Measurements from ENCODE around the gene RBM5.

RBM5 gene

DNA sequence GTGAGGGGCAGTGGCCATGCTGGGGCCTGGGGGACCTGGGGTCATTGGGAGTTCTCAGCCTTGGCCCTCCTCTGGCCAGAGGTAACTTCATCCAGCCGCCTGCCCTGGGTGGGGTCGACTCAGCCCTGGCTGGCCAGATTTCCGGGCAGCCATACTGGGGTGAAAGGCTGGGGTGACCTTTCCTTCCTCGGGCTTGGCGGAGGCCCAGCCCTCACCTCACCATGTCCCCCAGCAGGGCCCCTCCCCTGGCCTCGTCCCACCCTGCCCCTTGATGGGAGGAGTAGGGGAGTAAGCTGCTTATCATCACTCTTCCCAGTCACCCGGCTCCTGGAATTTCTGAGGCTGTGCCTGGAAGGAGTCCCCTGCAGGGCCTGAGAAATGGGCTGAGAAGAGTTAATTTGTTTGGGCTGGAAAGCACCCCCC is 71.9 kb downstream of the RBM5 start:
- DNase-seq (ENCODE audit: low read depth): no peak

GRCh38 chr3:50161320-50161719 is 72.6 kb downstream of the RBM5 start:
- no peak for DNase-seq (ENCODE audit: low read depth)

- no peak for DNase-seq (ENCODE audit: low read depth)
Observed at GRCh38 chr3:50162034-50162883, 73.5 kb downstream of the RBM5 start.

DNA sequence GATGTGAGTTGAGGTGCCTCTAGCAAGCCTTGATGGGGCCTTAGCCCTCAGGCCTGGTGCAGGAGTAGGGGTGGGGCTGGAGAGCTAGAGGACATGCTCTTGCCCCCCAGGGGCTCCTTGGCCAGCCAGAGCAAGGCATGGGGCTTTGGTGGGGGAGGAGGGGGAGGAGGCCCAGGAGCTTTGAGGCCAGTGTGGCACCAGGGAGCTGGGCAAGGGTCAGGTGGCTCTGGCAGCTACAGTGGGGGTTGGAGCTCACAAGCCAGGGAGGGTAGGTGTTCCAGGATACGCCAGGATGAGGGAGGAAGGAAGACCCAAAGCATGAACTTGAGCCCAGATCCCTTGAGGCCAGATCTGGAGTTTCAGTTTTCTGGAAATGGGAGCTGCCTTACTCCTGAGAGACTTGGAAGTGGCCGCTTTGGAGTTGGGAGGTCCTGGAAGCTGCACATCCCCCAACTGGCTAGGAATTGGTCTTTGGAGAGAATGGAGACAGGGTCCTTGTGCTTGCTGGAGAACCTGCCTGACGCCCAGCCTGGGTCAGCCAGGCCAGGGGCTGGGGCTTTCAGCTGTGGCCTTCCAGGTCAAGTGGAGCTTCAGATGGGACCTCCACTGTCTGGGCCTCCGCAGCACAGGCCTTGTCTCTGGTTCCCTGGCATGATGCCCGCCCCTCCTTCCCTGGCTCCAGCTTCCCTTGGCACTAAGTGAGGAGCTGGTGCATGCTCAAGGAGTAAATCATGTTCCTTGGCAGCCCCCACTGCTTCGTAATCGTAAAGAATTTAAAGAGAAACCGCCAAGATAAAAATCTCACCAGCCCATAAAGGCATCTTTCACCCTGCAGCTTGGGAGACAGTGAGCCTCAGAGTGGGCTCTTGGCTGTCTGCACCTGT is 75.1 kb downstream of the RBM5 start:
- peak; percentile 85 for DNase-seq (ENCODE audit: low read depth)

- DNase-seq (ENCODE audit: low read depth): no peak
Observed at GRCh38 chr3:50164481-50164880, 75.8 kb downstream of the RBM5 start.

DNA sequence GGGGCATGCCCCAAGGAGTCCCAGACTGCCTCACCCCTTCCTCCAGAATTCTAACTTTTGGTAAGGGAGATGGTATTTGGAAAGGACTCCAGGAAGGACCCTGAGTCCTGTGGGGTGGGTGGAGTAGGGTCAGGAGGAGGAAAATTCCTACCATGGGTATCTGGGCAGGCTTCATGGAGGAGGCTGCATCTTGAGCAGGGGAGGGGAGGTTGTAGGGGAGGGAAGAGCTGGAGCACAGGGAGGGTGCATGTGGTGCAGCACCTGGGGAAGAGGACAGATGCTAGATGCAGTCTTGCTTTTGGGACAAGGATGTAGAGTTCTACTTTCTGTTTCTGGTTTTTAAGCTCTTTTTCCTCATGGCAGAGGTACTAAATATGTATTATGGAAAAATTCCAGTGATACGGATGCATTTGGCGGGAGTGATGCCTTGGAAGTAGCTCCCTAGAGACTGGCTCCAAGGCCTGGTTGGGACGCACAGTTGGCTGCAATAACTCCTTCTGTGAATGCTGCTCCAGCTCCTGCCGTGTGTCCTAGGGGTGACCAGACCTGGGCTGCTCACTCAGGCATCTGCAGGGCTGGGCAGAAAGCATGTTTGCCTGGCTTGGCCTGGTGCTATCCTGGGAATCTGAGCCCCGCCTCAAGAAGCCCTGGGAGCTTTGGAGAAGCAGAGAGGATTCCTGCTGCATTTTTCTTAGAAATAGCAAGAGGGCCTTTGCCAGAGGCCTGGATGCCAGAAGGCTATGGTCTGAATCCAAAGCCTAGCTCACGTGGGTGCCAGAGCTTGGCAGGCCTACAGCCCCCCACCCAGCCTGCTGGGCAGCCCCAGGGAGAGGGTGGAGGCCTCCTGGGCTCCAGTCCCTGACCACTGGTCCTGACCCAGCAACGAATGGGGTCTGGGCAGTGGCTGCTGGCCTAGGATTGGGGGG is 76.5 kb downstream of the RBM5 start:
- DNase-seq (ENCODE audit: low read depth): no peak

DNA sequence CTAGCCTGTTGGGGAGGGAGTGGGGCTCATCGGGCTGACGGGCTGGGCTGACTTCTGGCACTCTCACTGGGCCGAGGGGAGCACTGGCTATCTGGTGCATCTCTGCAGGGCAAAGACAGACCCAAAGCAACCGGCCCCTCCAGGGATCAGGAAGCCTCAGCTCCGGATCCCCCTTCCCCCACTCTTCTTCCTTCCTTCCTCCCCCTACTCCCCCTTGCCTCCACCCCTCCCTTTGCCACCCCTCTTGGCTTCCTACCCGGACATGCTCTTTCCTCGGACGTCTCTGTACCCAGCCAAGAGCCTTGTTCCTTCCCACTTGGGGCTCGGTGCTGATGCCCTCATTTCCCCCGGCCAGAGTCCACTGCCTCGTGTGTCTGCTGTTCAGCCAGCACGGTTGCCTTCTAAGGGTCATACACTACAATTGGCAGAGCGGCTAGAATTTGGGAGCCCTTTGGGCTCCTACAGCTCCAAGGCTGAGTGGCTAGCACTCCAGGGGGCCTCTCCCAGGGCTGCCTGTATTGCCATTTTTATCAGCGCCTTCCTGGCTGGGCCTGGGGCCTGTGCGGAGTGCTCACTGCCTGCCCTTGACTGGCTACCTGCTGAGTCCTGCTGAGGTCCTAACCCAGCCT is 77.3 kb downstream of the RBM5 start:
- no peak for DNase-seq (ENCODE audit: low read depth)

DNA sequence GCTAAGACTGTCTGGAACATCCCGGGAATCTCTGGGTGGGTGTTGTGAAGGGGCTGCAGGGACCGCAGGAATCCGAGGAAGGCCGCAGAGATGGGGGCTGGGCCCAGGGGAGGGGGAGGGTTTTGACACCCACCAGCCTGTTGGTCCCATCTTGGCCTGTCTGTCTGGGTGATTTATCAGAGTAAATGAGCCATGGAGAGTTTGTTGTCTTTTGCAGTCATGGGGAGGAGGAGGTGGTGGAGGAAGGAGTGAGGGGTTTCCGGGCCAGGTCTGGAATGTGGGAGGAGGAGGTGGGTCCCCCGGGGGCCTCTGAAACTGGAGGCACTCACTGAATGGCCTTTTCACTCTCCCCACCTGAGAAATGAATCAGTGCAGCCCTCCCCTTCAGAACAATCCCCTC is 77.9 kb downstream of the RBM5 start:
- no peak for DNase-seq (ENCODE audit: low read depth)

DNA sequence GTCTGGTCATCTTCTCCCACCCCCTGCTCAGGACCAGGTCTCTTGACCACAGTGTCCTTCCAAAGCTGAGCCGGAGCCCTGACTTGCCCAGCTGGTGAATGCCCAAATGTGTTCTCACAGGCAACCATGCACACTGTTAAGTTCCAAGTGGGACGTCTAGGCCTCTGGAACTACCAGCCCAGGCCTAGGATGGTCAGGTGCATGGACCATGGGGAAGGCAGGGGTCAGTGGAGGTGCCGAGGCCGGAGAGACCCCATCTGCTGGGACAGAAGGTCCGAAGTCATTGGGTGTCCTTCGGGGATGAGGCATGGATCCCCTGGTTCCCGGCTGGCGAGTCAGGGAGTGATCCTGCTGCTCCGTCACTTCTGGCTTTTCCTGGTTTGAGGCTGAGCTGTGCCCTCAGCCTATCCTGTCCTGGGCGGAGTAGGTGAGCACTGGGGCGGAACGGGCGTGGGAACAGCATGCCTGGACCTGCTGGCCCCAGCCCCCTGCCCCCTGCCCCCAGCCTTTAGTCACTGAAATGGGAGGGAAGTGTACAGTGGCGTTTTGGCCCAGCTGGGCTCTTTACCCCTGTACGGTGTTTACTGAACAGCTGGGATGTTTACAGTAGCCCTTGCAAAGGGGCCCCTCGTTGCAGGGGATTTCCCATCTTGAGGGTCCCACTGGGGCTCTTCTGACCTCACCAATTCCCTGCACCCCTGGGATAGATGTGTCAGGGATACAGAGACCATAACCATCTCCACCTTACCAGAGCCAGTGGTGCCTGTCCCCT is 78.5 kb downstream of the RBM5 start:
- no peak for DNase-seq (ENCODE audit: low read depth)

- no peak for DNase-seq (ENCODE audit: low read depth)
Observed at GRCh38 chr3:50167841-50168209, 79.1 kb downstream of the RBM5 start.

GRCh38 chr3:50168388-50168787 is 79.7 kb downstream of the RBM5 start:
- DNase-seq (ENCODE audit: low read depth): no peak
